Activated CD8-positive, alpha-beta T cell treated with anti-CD3 and anti-CD28 coated beads for 36 hours (primary cell): ENCODE data around the gene SEBOX. TPM values are rescaled to one million over a fixed set of nuclear protein-coding genes. Genes with fewer than 3 reads are reported as not detected.
A peak's percentile ranks its signal among the peaks of the same experiment; 100 is the strongest.

Experiments used
- ATAC-seq: fragments of 200-7000 bp; cut with Tn5 transposase; one replicate; pipeline ENCODE4 v1.10.0; 2021; ENCODE audit warnings: mild to moderate bottlenecking, moderate library complexity
- CTCF ChIA-PET: fragments of 350-600 bp; sonication (Branson Sonifier 250); formaldehyde crosslinking; loops from one replicate; lab custom pipeline; 2021; ENCODE audit warnings: antibody characterized with exemption; lab: Charles Lee
- POLR2A ChIA-PET: fragments of 350-600 bp; sonication (Branson Sonifier 250); formaldehyde crosslinking; loops from one replicate; lab custom pipeline; 2021; ENCODE audit warnings: antibody characterized with exemption; lab: Charles Lee
- DNase-seq: peaks from one replicate; pipeline ENCODE4 v3.0.0-alpha.2; 2020
- H3K27ac Mint-ChIP-seq: one replicate; pipeline ENCODE4 v1.8.0; 2021; ENCODE audit warnings: mild to moderate bottlenecking, mixed read lengths
- H3K27me3 Mint-ChIP-seq: one replicate; pipeline ENCODE4 v1.8.0; 2021; ENCODE audit warnings: mixed read lengths
- H3K36me3 Mint-ChIP-seq: one replicate; pipeline ENCODE4 v1.8.0; 2021; ENCODE audit warnings: low read depth, mixed read lengths
- H3K4me1 Mint-ChIP-seq: one replicate; pipeline ENCODE4 v1.8.0; 2021; ENCODE audit warnings: low read depth, mixed read lengths
- H3K4me3 Mint-ChIP-seq: one replicate; pipeline ENCODE4 v1.8.0; 2021; ENCODE audit warnings: mild to moderate bottlenecking, moderate library complexity, mixed read lengths
- H3K9me3 Mint-ChIP-seq: one replicate; pipeline ENCODE4 v1.8.0; 2021; ENCODE audit warnings: mixed read lengths
- intact Hi-C: fragments of 100-400 bp; cut with micrococcal nuclease; formaldehyde crosslinking; loops from one replicate; pipeline ENCODE4 v1.10.0; 2022
- total RNA-seq, 2 experiments: library from RNA; stranded (reverse); gene quantifications; one replicate each; pipeline ENCODE4 v1.2.3, GENCODE V29; 2021
- TF ChIP-seq, protein P1 (sequence below): fragments of 200-600 bp; IDR thresholded peaks from one replicate; pipeline ENCODE4 v1.8.0; 2022; ENCODE audit warnings: antibody characterized with exemption, mild to moderate bottlenecking

SEBOX gene
- total RNA-seq, 2 experiments from 2014 or later = not detected

DNA sequence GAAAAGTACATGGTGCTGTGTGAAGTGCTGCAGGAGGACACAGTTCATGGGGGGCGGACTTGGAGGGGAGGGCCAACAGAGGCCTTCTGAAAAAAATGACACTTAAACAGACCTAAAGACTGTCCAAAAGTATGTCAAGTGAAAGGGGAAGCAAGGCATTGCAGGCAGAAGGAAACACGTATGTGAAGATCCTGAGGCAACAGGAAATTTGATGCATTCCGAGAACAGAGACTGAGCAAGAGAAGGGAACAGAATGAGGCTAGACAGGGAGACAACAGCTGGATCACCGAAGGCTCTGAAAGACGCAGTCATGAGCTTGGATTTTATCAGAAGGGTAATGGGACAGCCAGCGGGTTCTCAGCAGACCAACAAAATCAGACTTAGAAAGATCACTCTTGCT, 30.8 kb downstream of the SEBOX start:
- TF ChIP-seq, protein P1, sequence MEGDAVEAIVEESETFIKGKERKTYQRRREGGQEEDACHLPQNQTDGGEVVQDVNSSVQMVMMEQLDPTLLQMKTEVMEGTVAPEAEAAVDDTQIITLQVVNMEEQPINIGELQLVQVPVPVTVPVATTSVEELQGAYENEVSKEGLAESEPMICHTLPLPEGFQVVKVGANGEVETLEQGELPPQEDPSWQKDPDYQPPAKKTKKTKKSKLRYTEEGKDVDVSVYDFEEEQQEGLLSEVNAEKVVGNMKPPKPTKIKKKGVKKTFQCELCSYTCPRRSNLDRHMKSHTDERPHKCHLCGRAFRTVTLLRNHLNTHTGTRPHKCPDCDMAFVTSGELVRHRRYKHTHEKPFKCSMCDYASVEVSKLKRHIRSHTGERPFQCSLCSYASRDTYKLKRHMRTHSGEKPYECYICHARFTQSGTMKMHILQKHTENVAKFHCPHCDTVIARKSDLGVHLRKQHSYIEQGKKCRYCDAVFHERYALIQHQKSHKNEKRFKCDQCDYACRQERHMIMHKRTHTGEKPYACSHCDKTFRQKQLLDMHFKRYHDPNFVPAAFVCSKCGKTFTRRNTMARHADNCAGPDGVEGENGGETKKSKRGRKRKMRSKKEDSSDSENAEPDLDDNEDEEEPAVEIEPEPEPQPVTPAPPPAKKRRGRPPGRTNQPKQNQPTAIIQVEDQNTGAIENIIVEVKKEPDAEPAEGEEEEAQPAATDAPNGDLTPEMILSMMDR = no peak
- no peaks in the 10 kb centered on the region for H3K27me3 Mint-ChIP-seq
- ChIA-PET POLR2A (interaction anchor here (1.9 to 3.6 kb wide), 3 partner anchors 8 to 23 kb away, joined by 11 to 29 read pairs (median 22); partner anchors contain the start of genes POLDIP2 and TMEM97), CTCF (interaction anchor here (2.7 kb wide), 1 partner anchor 14 kb away, joined by 12 read pairs; the partner anchor contains the start of gene TMEM97)
- peak overlapping the region; percentile 84 for H3K4me3 Mint-ChIP-seq
- H3K4me1 Mint-ChIP-seq = peaks cover 29% of the 10 kb centered on the region
- H3K27ac Mint-ChIP-seq = peak overlapping the region; percentile 73
- no peak for ATAC-seq
- intact Hi-C loops = no loop called here
- no peaks in the 10 kb centered on the region for H3K9me3 Mint-ChIP-seq
- peaks cover under 1% of the 10 kb centered on the region for H3K36me3 Mint-ChIP-seq
- DNase-seq = no peak

DNA sequence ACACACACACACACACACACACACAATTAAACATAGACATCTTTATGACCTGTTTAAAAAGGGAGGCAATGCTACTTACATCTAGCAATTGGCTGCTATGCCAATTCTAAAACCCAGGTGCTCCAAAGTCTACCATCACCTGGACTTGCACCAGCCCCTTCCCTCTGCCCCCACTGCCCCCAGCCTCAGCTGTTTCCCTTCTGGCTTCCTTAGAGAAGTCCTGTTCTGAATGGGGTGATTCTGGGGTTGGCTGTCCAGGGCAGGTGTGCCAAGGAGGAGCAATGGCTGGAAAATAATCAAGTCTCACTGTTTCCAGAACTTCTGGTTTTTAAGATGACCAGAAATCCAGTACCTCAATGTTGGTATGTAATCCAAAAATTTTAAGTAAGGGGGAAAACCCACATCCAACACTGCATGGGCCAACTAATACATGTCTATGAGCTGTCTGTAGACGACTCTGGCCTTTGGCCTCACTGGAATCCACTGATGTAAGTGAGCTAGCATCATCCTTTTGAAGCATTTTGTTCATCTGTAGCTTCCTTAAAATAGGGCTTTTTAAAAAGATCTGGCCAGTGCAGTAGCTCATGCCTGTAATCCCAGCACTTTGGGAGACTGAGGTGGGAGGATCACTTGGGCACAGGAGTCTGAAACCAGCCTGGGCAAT, 31.8 kb downstream of the SEBOX start:
- H3K4me1 Mint-ChIP-seq = peaks cover 24% of the 10 kb centered on the region
- POLR2A ChIA-PET = interaction anchor here (3.6 to 5.8 kb wide), 2 partner anchors 14 kb away, joined by 29 to 51 read pairs; partner anchors contain the start of gene TMEM97
- peak overlapping the region; percentile 84 for H3K4me3 Mint-ChIP-seq
- CTCF ChIA-PET = interaction anchor here (1.4 to 2.7 kb wide), 2 partner anchors 13 to 439 kb away, joined by 4 to 12 read pairs; partner anchors contain the start of gene TMEM97
- DNase-seq (no peak), ATAC-seq (no peak)
- no peaks in the 10 kb centered on the region for H3K27me3 Mint-ChIP-seq
- H3K36me3 Mint-ChIP-seq = peaks cover 8% of the 10 kb centered on the region
- TF ChIP-seq, protein P1 = no peak
- no peaks in the 10 kb centered on the region for H3K9me3 Mint-ChIP-seq
- no peak overlapping the region for H3K27ac Mint-ChIP-seq
- intact Hi-C loops = no loop called here

DNA sequence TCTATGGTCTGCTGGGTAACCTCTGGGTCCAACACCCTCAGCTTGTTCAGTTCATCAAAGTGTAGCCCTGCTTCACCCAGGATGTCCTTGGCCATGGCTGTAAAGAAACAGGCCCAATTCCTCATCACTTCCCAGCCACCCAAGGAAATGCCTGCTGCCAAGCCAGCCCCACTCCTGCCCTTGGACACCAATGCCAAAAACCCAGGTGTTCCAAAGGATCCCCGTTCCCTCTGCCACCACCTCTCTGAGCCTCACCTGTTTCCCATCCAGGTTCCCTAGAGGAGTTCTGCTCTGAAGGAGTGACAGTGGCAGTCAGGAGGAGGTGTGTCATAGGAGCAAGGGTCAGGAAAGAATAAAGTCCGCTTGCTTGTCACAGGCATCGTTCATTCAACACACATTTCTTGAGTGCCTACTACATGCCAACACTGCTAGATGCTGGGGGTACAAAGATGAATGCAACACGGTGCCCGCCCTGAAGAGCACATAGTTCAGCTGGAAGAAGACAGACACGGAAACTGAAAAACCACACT, 33.0 kb downstream of the SEBOX start:
- ChIA-PET POLR2A (interaction anchor here (1.5 to 5.8 kb wide), 2 partner anchors 13 to 14 kb away, joined by 3 to 51 read pairs; partner anchors contain the start of gene TMEM97), CTCF (interaction anchor here (0.9 kb wide), 1 partner anchor 81 kb away, joined by 3 read pairs; no protein-coding TSS in a partner anchor)
- Mint-ChIP-seq H3K27me3 (no peaks in the 10 kb centered on the region), H3K9me3 (no peaks in the 10 kb centered on the region), H3K4me3 (no peak overlapping the region), H3K4me1 (peaks cover 27% of the 10 kb centered on the region), H3K36me3 (peaks cover 11% of the 10 kb centered on the region), H3K27ac (no peak overlapping the region)
- intact Hi-C loops = no loop called here
- ATAC-seq = no peak
- no peak for DNase-seq
- TF ChIP-seq, protein P1 = no peak

DNA sequence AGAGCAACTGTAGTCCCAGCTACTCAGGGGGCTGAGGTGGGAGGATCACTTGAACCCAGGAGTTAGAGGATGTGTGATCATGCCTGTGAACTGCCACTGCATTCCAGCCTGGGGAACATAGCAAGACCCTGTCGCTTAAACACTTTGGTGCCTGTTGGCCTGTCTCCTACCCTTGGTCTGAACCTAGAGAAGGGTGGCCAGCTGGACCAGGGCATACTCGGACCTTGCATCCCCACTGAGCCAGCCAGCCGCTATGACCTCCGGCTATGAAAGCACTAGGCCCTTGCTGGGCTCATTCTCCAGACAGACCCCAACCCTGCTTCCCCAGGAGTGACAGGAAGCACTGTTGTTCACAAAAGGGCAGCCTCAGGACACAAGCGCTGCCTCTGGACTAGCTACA, 34.3 kb downstream of the SEBOX start:
- intact Hi-C loops = no loop called here
- ATAC-seq (no peak), DNase-seq (no peak)
- Mint-ChIP-seq H3K4me1 (peaks cover 29% of the 10 kb centered on the region), H3K4me3 (no peak overlapping the region), H3K9me3 (no peaks in the 10 kb centered on the region), H3K27me3 (no peaks in the 10 kb centered on the region), H3K36me3 (peaks cover 19% of the 10 kb centered on the region), H3K27ac (no peak overlapping the region)
- TF ChIP-seq, protein P1 = no peak
- ChIA-PET CTCF (interaction anchor here (0.9 to 1.1 kb wide), 2 partner anchors 11 to 79 kb away, joined by 3 to 4 read pairs; no protein-coding TSS in a partner anchor), POLR2A (interaction anchor here (0.9 to 5.8 kb wide), 4 partner anchors 12 to 69 kb away, joined by 3 to 51 read pairs (median 4); partner anchors contain the start of gene TMEM97)
